ENCODE measurements around the gene SEPTIN2.

The SEPTIN2 gene

DNA sequence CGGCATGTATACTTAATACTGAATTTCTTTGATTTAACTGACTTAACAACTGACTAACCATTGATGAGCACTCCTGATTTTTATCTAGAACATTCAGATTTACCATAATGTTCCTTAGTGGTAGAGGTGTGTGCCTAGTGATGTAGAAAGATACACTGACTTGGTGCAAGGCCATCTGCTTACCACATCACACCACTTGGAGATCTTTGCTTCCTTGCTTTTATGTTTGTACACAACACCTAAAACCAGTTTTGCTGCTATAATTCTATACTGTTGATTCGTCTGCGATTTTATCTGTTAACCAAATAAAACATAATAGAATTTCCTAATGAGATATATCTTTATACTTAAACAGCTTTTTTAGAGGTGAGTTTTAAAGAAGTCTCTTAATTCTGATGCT is 36.5 kb downstream of the SEPTIN2 start:
- TF ChIP-seq, protein P1, sequence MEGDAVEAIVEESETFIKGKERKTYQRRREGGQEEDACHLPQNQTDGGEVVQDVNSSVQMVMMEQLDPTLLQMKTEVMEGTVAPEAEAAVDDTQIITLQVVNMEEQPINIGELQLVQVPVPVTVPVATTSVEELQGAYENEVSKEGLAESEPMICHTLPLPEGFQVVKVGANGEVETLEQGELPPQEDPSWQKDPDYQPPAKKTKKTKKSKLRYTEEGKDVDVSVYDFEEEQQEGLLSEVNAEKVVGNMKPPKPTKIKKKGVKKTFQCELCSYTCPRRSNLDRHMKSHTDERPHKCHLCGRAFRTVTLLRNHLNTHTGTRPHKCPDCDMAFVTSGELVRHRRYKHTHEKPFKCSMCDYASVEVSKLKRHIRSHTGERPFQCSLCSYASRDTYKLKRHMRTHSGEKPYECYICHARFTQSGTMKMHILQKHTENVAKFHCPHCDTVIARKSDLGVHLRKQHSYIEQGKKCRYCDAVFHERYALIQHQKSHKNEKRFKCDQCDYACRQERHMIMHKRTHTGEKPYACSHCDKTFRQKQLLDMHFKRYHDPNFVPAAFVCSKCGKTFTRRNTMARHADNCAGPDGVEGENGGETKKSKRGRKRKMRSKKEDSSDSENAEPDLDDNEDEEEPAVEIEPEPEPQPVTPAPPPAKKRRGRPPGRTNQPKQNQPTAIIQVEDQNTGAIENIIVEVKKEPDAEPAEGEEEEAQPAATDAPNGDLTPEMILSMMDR (IDR thresholded peaks at IDR 0.05; ENCODE audit: unreplicated experiment in 3 of 3) = no peak
- Mint-ChIP-seq H3K27ac (peak overlapping the region; percentile 74 to 97 (median 77)), H3K27me3 (ENCODE audit: low read depth) (no peaks in the 10 kb centered on the region), H3K9me3 (no peaks in the 10 kb centered on the region), H3K4me3 (no peak overlapping the region), H3K36me3 (ENCODE audit: low read depth) (peaks cover 66% of the 10 kb centered on the region), H3K4me1 (peaks cover 23% of the 10 kb centered on the region)

DNA sequence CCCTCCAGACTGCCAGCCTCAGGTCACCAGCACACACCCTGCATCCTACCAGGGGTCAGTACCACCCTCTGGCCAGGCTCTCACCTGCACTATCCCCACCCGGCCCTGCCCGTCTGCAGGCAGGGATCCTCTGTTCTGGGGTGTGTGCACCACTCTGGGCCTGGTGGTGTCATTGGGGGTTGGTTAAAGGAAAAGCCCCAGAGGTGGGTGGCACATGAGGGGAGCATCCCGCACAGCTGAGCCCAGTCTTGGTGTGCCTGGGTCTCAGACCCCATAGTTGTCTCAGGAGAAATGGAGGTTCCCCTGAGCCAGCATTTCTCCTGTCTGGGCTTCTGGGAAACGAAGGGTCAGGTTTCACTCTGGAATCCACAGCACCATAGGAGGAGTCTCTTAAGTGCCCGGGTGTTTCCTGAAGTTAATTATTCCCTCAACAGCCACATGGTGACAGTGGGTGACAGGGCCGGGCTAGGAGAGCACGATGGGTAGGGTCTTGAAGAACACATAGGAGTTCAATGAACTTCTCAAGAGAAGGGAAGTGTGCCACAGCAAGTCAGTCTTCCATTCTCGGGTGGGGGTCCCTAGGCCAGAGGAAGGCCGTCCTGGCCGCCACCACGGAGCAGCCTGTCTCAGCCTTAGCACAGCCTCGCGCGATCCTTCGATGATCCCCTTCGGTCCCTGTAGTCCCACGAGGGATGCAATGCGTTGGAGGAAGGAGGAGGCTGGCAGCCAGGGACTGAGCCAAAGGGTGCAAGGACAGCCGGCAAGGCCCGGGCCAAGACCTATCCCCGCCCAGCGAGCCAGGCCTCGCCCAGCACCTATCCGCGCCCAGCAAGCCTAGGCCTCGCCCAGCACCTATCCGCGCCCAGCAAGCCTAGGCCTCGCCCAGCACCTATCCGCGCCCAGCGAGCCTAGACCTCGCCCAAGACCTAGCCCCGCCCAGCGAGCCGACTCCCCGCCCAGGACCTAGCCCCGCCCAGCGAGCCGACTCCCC is 39.2 kb downstream of the SEPTIN2 start:
- peak overlapping the region; percentile 84 to 97 (median 87) for H3K27ac Mint-ChIP-seq
- H3K27me3 Mint-ChIP-seq (ENCODE audit: low read depth) = no peaks in the 10 kb centered on the region
- H3K4me1 Mint-ChIP-seq = peaks cover 44% of the 10 kb centered on the region
- no peaks in the 10 kb centered on the region for H3K9me3 Mint-ChIP-seq
- TF ChIP-seq, protein P1 (IDR thresholded peaks at IDR 0.05; ENCODE audit: unreplicated experiment in 3 of 3) = no peak
- H3K36me3 Mint-ChIP-seq (ENCODE audit: low read depth) = peaks cover 40% of the 10 kb centered on the region
- peak overlapping the region; percentile 72 to 82 (median 76) for H3K4me3 Mint-ChIP-seq

DNA sequence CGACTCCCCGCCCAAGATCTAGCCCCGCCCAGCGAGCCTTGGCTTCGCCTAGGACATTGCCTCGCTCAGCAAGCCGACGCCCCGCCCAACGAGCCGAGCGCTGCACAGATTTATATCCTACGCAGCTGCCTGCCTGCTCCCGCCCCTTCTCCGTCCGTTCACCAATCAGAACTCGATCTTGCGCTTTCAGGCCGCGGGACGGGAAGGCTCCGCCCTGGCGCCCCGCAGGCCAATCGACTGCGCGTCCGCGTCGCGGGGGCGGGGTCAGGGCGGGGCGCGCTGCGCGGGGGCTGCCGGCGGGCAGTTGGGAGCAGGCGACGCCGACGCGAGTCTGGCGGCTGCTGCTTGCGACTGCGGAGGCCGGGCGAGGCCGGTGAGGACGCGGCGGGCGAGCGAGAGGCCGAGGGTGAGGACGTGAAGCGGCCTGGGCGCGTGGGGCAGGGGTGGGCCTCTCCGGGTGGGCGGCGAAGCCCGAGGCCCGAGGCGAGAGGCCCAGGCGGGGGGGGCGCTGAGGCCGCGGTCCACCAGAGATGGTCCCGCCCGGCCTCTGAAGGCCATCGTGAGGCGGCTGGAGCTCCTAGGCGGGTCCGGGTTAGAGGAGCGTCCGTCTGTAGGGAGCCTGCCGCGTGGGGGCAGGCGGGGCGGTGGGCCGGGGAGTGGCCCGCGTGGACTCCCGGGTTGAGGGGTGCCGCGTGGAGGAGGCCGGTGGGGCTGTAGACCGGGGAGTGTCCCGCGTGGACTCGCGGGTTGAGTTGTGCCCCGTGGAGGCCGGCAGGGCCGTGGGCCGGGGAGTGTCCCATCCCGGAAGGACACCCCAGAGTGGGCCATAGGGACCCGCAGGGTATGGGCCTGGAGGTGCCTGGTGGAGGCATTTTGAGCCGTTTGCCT is 40.5 kb downstream of the SEPTIN2 start, which contains the start of gene FARP2:
FARP2 (plus strand) TSS at position 303 of the 888 bp plus-strand sequence. CDS start 16,823 bp downstream, outside the sequence.
- peaks cover 29% of the 10 kb centered on the region for H3K36me3 Mint-ChIP-seq (ENCODE audit: low read depth)
- H3K4me1 Mint-ChIP-seq = peaks cover 46% of the 10 kb centered on the region
- H3K9me3 Mint-ChIP-seq = no peaks in the 10 kb centered on the region
- peak within 1 kb of the TSS; percentile 83 to 90 (median 85) for H3K4me3 Mint-ChIP-seq
- peak within 1 kb of the TSS; percentile 84 to 97 (median 87) for H3K27ac Mint-ChIP-seq
- H3K27me3 Mint-ChIP-seq (ENCODE audit: low read depth) = no peaks in the 10 kb centered on the region
- TF ChIP-seq, protein P1 (IDR thresholded peaks at IDR 0.05; ENCODE audit: unreplicated experiment in 3 of 3) = no peak

DNA sequence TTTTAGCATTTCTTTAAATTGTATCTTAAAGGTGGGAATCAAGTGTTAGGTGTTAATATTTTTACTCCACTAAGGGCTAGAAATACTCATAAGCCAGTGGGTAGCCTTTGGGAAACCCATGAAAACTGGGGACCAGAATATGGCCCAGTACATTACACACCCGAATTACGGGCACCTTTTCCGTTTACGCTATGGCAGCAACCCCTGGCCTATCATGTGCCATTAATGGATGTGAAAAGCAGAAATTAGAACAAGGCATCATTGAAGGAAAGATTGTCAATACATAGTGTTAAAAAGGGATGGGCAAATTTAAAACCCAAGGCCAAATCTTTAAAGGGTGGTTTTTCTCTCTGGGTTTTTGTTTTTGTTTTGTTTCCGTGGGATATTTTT is 41.1 kb downstream of the SEPTIN2 start:
- H3K36me3 Mint-ChIP-seq (ENCODE audit: low read depth) = peaks cover 23% of the 10 kb centered on the region
- H3K4me1 Mint-ChIP-seq = peaks cover 50% of the 10 kb centered on the region
- peak overlapping the region; percentile 83 to 90 (median 85) for H3K4me3 Mint-ChIP-seq
- no peaks in the 10 kb centered on the region for H3K9me3 Mint-ChIP-seq
- no peaks in the 10 kb centered on the region for H3K27me3 Mint-ChIP-seq (ENCODE audit: low read depth)
- peak overlapping the region; percentile 23 to 62 (median 38) for H3K27ac Mint-ChIP-seq
- TF ChIP-seq, protein P1 (IDR thresholded peaks at IDR 0.05; ENCODE audit: unreplicated experiment in 3 of 3) = no peak

DNA sequence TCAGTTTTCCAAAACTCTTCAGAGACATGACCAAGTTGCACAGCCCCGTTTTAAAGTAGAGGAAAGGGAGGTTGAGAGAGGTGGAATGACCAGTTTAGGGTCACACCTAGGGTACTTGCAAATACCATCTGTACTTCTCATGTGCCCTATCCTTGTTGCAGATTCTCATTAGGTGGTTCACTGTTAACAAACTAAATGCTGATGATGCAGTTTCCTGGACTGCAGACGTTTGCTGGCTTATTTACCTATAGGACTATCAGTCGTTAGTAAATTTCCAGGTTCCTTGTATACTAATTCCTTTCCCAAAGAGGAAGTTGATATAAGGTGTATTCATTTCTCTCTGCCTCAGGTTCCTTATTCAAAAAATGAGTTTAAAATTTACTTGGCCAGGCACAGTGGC is 41.8 kb downstream of the SEPTIN2 start:
- Mint-ChIP-seq H3K36me3 (ENCODE audit: low read depth) (peaks cover 18% of the 10 kb centered on the region), H3K9me3 (no peaks in the 10 kb centered on the region), H3K4me3 (peak overlapping the region; percentile 83 to 90 (median 85)), H3K27ac (peak overlapping the region; percentile 23 to 62 (median 38)), H3K4me1 (peaks cover 50% of the 10 kb centered on the region), H3K27me3 (ENCODE audit: low read depth) (no peaks in the 10 kb centered on the region)
- TF ChIP-seq, protein P1 (IDR thresholded peaks at IDR 0.05; ENCODE audit: unreplicated experiment in 3 of 3) = no peak
